ENCODE data around the gene PHACTR4.
"Not testable (repeated sequence)": the region's sequence is repeated elsewhere in the genome, so short reads cannot be mapped to it uniquely, and the experiment has no call there.

The PHACTR4 gene

GRCh38 chr1:28354121-28354520 lies 15.4 kb upstream of the PHACTR4 start:
- TF ChIP-seq CTCF (IDR thresholded peaks at IDR 0.05; ENCODE audit: control insufficient read depth, insufficient read depth, low read depth, low read length, missing control alignments) = no peak
- no peak overlapping the region for H3K4me3 ChIP-seq (ENCODE audit: control insufficient read depth, low read depth, low read length)
- DNase-seq (ENCODE audit: low read depth) = no peak

DNA sequence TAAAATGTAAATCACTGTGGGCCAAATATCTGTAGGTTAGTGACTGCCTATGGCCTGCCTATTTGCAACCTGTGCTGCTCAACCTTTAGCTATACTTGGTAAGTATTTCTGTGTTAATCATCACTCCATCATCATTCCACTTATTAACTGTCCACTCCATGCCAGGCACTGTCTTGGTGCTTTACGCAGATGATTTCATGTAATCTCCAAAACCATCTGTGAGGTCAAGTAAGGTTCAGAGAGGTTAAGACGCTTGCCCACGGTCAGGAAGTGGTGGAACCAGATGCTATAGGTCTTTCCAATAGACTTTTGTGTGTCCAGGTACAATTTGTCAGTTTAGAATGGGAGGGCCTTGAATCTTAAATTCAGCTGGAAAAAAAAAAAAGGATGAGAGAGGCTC lies 10.8 kb upstream of the PHACTR4 start:
- no peak for DNase-seq (ENCODE audit: low read depth)
- no peak overlapping the region for H3K4me3 ChIP-seq (ENCODE audit: control insufficient read depth, low read depth, low read length)
- no peak for TF ChIP-seq CTCF (IDR thresholded peaks at IDR 0.05; ENCODE audit: control insufficient read depth, insufficient read depth, low read depth, low read length, missing control alignments)

DNA sequence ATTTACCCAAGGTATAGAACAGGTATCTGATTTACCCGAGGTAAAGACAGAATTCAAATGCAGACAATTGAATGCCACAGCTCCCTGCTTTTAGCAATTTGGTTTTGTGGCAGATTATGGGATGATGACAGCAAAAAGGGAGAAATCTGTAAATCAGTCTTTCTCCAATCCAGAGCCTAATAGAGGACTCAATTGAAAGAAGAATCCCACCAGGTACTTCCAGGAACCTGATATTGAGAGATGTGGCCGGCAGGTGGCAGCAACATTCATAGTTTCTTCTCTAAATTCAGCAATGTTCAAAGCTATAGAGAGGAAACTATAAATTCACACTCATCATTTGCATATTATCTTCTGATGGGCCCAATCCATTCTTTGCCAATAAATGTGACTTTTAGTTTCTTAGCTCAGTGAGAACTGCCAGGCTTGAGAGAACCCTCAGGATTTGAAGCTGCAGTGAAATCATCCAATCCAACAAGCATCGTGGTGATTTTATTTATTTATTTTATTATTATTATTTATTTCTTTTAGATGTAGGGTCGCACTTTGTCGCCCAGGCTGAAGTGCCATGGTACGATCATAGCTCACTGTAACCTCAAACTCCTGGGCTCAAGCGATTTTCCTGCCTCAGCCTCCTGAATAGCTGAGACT lies 9.8 kb upstream of the PHACTR4 start:
- peak; percentile 59 for TF ChIP-seq CTCF (IDR thresholded peaks at IDR 0.05; ENCODE audit: control insufficient read depth, insufficient read depth, low read depth, low read length, missing control alignments)

GRCh38 chr1:28364888-28365287 lies 4.7 kb upstream of the PHACTR4 start:
- no peak overlapping the region for H3K4me3 ChIP-seq (ENCODE audit: control insufficient read depth, low read depth, low read length)
- TF ChIP-seq CTCF (IDR thresholded peaks at IDR 0.05; ENCODE audit: control insufficient read depth, insufficient read depth, low read depth, low read length, missing control alignments) = no peak
- no peak for DNase-seq (ENCODE audit: low read depth)

More for the DNA sequence above, 9.8 kb upstream of the PHACTR4 start:
- no peak overlapping the region for H3K4me3 ChIP-seq (ENCODE audit: control insufficient read depth, low read depth, low read length)
- DNase-seq (ENCODE audit: low read depth) = no peak

DNA sequence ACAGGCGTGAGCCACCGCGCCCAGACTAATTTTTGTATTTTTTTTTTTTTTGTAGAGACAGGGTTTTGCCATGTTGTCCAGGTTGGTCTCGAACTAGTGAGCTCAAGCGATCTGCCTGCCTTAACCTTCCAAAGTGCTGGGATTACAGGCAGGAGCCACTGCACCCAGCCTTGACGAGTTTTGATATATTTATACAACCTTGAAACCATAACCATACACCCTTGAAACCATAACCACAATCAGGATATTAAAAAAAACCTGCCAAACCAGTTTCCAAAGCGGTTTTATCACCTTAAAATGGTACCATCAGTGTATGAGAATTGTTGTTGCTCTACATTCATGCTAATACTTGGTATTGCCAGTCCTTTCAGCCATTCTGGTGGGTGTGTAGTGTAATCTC lies 3.7 kb upstream of the PHACTR4 start:
- H3K4me3 ChIP-seq (ENCODE audit: control insufficient read depth, low read depth, low read length) = no peak overlapping the region
- DNase-seq (ENCODE audit: low read depth) = no peak
- no peak for TF ChIP-seq CTCF (IDR thresholded peaks at IDR 0.05; ENCODE audit: control insufficient read depth, insufficient read depth, low read depth, low read length, missing control alignments)

DNA sequence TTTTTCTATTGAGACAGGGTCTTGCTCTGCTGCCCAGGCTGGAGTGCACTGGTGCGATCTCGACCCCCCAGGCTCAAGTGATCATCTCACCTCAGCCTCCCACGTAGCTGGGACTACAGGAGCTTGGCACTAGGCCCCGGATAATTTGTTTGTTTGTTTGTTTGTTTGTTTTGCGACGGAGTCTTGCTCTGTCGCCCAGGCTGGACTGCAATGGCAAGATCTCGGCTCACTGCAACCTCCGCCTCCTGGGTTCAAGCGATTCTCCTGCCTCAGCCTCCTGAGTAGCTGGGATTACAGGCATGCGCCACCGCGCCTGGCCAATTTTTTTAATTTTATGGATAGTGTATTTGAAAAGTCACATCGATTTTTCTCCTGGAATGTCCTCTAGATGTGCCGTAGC lies 932 bp upstream of the PHACTR4 start:
- H3K4me3 ChIP-seq (ENCODE audit: control insufficient read depth, low read depth, low read length); DNase-seq (ENCODE audit: low read depth): not testable (repeated sequence)

DNA sequence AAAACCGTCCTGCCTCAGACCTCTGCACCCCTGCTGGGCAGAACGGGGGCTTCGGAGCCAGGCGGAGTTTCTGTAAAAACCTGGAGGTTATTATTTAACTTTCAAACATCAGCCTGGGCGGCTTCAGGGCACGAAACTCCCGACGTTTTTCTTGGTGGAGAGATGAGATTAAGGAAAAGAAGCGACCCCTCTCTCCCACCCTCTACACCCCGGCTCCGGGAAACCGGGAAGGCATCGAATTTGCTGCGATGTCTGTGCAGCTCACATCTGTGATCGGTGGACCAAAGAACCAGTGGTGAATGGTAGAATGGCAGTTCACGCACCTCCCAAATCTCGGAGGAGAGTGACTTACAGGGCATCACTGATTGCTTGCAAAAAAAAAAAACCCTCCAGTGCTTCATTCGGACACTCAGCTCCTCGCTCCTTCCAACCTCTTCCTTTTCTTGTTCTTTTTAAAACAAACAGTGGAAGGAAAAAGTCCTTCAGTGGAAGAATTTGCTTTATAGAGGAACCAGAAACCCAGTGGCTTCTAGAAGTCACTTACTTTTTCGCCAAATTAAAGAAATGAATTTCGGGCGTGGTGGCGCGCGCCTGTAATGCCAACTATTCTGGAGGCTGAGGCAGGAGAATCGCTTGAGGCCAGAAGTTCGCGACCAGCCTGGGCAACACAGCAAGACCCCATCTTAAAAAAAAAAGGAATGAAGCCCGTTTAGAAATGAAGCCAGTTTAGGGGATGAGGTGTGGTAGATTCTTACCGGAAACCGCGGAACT lies 884 bp downstream of the PHACTR4 start:
- peak overlapping the region; percentile 93 for H3K4me3 ChIP-seq (ENCODE audit: control insufficient read depth, low read depth, low read length)
- no peak for DNase-seq (ENCODE audit: low read depth)
- peak; percentile 10 for TF ChIP-seq CTCF (IDR thresholded peaks at IDR 0.05; ENCODE audit: control insufficient read depth, insufficient read depth, low read depth, low read length, missing control alignments)
